ENCODE results near the gene CACHD1.
A peak's percentile ranks its signal among the peaks of the same experiment; 100 is the strongest.
"Not testable (repeated sequence)": the region's sequence is repeated elsewhere in the genome, so short reads cannot be mapped to it uniquely, and the experiment has no call there.

CACHD1 gene

DNA sequence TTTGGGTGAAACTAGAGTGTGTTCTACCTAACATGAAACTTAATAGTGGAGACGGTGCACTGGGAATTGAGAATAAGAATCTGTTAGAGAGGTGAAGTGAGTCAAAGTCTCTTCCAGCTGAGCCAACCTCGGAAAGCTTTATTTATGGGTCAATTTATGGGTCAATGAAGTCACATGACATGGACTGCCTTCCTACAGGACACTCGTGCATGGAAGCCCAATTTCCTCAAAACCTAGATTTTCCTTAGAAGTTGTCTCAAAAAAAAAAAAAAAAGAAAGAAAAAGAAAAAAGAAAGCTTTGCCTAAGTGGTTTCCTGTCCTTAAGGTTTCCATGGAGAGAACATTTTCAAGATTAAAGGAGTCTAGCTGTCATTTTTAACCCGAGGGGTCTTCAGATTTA lies 26.7 kb downstream of the CACHD1 start:
- DNase-seq (ENCODE audit: low spot score): no peak

DNA sequence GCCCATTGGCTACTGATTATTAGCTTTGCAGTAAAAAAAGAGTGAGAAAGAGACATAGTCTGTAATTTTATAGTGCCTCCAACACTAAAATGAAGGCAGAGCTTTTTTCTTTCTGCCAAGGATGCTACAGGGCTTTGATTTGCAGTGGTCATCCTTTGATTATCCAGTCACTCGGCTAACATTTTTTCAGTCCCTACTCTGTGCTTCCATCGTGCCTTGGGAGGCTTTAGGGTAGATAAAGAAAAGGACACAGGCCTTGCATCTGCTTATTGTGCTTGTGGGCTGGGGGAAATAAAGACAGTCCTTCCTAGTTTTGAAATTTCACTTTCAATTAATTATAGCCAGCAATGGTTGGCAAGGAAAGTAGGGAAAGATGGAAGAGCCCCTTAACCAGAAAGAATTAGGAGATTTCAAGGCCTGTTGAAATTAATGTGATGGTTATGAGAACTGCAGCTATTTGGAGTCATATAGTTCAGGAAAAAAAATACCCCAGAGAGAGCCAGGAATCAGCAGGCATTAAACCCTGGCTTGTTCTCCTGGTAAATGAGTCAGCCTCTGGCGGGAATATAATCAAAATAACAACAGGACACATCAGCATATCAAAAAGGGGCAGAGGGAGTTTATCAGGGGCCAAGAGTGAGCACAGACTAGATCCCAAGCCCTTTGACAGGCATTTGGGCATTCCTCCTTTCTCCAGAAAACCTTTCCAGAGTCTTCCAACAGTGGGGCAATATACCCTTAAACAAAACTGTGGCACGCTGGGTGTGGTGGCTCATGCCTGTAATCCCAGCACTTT lies 27.4 kb downstream of the CACHD1 start:
- no peak for DNase-seq (ENCODE audit: low spot score)

DNA sequence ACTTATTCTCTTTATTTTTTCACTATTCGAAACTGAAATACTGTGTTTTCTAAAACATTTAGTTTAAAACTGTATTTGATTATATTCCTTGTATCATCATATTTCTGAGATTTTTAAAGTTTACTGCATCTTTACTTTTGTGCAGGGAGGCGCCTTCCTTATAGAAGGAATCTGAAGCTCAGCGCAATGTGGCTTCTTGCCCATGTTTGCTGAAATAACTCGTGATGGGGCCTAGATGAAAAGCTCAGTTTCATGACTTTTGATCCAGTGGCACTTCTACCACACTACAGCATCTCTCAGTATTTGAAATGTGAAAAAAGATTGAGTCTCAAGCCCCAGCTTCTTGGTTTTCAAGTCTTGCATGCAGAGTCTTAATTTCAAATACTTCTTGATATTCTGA lies 28.4 kb downstream of the CACHD1 start:
- DNase-seq (ENCODE audit: low spot score): no peak

GRCh38 chr1:64499011-64499410 lies 29.1 kb downstream of the CACHD1 start:
- peak; percentile 22 for DNase-seq (ENCODE audit: low spot score)

DNA sequence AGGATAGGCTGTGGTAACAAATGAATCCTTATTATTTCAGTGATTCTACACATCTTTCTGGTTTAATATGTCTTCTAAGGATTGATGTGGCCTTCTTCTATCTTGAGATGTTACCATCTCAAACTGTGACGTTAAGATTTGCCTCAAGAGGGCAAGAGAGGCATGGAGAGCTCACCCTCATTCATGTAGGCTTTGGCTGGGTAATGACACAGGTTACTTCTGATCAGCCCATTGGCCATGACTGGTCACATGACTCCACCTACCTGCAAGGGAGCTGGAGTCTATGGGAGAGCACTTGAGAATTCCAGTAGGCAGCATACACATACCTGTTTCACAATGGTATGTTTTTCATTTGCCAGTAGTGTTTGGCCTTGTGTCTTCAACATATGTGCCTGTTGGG lies 30.0 kb downstream of the CACHD1 start:
- DNase-seq (ENCODE audit: low spot score): no peak

DNA sequence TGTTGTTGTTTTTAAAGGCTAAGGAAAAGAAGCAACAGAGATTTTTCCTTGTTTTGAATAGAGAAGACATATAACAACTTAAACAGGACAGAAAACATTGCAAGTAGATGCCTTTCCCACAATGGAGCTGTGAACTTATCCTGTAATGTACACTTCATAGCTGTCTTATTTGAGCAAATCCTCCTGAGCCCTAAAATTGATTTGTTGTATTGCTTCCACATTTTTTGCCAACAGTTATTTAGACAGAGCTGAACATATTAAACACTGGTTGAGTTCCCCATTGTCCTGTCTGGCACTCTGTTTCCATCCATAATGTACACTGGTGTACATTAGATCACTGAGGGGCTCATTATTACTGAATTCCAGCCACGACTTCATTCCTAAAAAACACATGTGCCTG lies 32.2 kb downstream of the CACHD1 start:
- DNase-seq (ENCODE audit: low spot score): no peak

GRCh38 chr1:64502931-64503330 lies 33.0 kb downstream of the CACHD1 start:
- no peak for DNase-seq (ENCODE audit: low spot score)

DNA sequence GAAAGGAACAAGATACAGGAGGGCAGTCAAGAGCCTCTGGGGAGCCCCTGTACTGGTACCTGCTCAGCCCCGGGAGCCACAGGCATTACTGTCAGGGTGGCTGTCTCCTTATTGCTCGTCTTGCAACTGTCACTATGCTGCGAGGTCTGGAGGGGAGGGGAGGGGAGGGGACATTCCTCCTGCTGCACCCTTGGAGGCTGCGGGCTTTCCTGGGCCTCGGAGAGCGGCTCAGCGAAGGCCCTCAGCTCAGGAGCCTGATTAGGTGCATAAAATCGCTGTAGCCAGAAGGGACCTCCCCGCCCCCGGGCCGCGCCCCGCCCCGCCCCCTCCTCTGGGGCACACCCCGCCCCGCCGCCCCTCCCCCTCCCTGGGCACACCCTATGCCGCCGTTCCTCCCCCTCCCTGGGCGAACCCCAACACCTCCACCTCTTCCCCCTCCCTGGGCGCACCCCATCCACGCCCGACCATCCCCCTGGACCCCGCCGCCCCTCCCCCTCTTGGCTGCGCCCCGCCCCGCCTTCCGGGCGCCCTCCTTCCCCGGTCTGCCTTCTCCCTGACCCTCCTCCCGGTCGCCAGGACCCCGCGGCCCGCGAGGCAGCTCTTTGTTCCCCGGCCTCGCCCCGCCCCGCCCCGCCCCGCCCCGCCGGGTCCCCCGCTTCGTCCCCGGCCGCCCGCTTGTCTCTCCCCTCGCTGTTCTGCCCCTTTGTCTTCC lies 35.5 kb downstream of the CACHD1 start:
- peak; percentile 47 for DNase-seq (ENCODE audit: low spot score)

GRCh38 chr1:64505944-64506655 lies 36.2 kb downstream of the CACHD1 start:
- DNase-seq (ENCODE audit: low spot score): no peak

- no peak for DNase-seq (ENCODE audit: low spot score)
These were observed 38.7 kb downstream of the CACHD1 start for GRCh38 chr1:64508629-64509028.

- DNase-seq (ENCODE audit: low spot score): no peak
These were observed 41.1 kb downstream of the CACHD1 start for GRCh38 chr1:64511044-64511443.

- DNase-seq (ENCODE audit: low spot score): not testable (repeated sequence)
These were observed 42.3 kb downstream of the CACHD1 start for GRCh38 chr1:64512206-64512605.

DNA sequence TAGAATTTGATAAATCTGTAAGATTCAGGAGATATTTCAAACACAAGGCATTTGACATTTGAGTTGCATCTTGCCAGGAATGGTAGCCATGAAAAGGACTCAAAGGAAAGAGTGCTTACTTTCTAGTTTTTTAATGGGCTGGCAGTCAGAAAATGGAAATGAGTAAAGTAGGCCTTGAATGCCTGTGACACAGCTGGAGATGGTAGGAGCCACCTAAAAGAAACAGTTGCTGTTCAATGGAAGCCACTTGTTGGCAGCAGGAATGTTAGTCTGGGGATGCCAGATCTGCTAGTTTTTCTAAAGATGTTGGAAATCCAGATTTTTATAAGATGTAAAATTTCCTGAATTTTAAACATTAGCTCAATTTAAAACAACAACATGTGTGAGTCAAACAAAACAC lies 43.6 kb downstream of the CACHD1 start:
- DNase-seq (ENCODE audit: low spot score): no peak

DNA sequence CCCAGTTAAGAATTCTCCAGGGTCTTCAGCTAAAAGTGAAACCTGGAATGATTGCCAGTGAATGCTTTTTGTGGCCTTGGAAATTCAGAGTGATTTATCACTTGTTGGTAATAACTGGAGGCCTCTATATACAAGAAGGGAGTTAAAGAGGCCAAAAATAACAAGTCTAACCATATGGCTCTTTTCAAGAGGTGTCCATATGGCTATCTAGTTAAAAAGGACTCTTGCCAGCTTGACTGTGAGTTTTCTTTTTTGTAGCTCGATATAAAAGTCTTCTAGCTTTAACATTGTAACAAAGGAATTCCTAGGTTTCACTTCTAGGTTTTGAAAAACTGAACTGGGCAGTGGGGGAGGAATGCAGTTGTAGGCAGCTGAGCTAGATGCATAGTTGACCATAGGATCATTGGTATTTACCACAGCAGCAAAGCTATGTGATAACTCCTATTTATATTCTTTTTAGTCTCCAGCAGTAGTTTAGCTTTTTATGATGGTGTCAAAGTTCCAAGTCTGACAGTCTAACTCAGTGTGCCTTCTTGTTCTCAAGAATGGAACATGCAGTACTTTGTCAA lies 44.4 kb downstream of the CACHD1 start:
- no peak for DNase-seq (ENCODE audit: low spot score)

DNA sequence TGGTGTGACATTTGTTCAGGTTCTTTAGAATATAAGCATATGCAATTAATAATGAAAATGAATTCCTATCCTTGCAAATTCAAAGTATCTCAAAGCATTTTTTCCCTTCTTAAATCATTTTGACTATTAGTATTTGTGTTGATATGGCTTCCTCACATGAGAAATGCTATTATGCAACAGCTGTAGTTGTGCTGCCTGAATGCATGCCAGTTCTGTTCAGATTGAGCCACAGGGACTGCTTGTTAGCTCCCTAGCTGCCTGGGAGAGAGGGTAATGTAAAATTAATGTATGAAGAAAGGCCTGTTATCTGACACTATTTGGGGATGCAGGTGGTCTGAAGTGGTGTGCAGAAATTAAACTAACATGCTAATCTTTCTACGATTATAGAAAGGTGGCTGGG lies 45.5 kb downstream of the CACHD1 start:
- no peak for DNase-seq (ENCODE audit: low spot score)

DNA sequence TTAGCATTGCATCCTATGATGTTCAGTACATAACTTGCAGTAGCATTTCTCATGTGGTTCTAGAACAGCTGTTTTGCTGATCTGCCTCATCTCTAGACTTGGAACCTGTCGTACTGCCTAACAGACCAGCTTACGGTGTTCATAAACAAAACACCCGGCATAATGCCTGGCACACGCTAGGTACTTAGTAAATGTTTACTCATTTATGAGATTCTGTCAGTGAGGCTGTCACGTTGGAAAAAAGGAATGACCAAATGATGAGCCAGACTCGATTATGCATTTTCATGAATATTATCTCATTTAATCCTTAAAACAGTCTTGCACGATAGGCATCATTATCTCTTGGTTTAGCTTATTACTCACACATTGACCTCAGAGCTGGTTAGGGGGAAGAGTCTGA lies 46.4 kb downstream of the CACHD1 start:
- no peak for DNase-seq (ENCODE audit: low spot score)

DNA sequence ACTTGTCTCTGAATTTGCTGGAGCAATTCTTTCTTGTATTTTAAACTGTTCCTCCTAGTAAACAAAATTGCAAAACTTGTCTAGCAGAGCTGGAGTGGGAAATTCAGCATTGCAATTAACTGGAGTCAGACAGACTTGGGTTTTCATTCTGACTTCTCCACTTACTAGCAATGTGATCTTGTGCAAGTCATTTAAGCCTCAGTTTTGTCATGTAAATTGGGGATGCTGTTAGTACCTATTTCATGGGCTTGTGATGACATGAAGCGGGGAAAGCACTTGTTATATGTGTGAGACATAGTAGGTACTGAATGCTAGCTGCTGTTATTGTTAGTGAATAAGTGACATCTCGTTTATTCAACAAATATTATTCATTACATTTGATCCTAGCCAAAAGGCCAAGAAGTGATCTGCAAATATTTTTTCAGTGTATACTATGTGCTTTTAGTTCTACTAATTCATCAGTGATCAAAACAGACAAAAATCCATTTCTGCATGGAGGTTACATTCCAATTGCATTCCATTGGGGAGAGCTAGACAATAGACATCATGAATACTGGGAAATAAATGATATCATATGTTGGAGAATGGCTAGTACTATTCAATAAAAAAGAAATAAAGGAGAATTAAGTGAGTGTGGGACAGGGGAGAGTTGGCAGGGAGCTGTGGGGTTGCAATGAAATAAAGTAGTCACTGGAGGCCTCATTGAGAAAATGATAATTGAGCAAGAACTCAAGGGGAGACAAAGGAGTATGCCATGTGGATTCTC lies 47.1 kb downstream of the CACHD1 start:
- DNase-seq (ENCODE audit: low spot score): no peak

DNA sequence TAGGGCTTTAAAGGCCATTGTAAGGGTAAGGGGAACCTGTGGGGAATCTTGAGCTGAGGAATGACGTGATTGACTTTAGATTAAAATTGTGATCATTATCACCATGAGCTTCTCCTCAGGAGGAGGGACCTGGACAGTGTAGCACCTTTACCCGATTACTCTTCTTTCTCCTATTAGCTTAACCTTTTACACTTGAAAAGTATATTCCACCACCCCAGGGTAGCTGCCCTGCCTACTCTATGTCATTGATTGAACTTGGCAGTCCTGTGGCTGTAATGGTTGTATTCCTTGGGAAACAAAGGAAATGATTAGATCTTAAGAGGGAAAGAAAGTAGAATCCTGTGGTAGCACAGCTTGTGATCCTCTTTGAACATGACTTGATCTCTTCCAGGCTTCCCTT lies 47.7 kb downstream of the CACHD1 start:
- no peak for DNase-seq (ENCODE audit: low spot score)

DNA sequence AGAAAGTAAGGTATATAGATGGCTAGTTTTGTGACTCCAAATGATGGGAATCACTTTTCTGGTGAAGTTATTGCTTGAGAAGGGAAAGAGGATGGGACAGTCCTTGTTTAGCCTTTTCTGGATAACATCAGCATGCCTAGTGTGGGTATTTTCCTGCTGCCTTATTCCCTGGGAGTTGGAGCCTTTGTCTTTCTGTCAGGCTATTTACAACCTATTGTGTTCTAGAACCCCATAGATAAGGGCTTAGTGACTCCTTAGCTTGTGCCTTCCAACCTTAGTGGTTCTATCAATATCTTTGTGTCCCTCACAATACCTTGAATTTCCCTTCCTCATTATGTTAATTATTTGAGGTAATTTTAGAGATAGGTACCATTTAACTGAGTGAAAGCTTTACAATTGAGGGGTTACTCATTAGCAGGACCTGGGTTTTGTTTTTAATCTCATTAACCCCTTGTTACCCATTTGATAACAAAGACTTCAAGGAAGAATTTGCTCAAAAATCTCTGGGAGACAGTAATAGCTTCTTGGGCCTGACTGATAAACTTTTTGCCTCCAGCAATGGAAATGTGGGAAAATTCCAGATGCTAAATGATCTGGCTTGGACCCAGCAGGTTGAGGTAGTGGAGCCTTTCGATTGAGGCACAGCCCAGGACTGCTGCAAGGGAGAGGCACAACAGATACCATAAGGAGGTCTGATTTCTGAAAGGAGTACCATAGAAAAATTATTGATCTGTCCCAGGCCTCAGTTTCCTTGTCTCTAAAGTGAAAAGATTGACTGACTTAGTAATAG lies 49.0 kb downstream of the CACHD1 start:
- no peak for DNase-seq (ENCODE audit: low spot score)

GRCh38 chr1:64519901-64520300 lies 50.0 kb downstream of the CACHD1 start:
- DNase-seq (ENCODE audit: low spot score): no peak

DNA sequence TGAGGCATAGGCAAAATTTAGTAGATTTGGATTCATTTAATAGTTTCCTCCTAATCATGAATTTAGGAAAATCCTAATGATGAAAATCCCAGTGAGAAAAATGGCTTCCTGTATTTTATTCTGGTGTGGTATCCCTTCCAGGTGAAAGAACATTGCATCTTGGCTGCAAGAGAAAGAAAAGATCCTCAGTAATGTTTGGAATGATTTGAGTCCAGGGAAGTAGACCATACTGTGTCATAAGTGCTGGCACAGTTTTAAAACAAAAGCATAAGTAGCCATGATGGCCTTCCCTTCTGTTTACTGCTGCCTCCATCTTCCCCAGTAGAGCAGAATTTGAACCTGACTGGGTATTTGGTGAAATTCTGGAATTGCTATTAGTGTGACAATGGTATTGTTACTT lies 52.8 kb downstream of the CACHD1 start:
- DNase-seq (ENCODE audit: low spot score): no peak
